Loucy (cell line): ENCODE data around the gene CCDC88C.
"Not testable (repeated sequence)": the region's sequence is repeated elsewhere in the genome, so short reads cannot be mapped to it uniquely, and the experiment has no call there.

Experiments used
- EZH2phosphoT487 ChIP-seq: fragments of 200-600 bp; IDR thresholded peaks from 2 replicates; pipeline ENCODE4 v1.6.1; 2018; ENCODE audit warnings: antibody characterized with exemption, mild to moderate bottlenecking, moderate library complexity, borderline replicate concordance
- TF ChIP-seq, protein P1 (sequence below): fragments of 200-600 bp; sonication (generic); conservative IDR thresholded peaks from 2 replicates; pipeline ENCODE4 v1.5.1; 2014; ENCODE audit warnings: mild to moderate bottlenecking, antibody characterized with exemption, low read length

DNA sequence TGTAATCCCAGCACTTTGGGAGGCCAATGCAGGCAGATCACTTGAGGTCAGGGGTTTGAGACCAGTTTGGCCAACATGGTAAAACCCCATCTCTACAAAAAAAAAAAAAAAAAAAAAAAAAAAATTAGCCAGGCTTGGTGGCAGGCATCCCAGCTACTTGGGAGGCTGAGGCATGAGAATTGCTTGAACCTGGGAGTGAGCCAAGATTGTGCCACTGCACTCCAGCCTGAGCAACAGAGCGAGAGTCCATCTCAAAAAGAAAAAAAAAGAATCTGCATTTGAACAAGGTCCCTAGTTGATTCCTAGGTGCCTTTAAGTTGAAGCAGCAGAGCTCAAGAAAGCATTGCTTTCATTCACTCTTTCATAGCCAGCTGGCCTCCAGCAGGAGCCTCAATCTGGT is 11.3 kb upstream of the CCDC88C start:
- TF ChIP-seq EZH2phosphoT487 = not testable (repeated sequence)
- TF ChIP-seq, protein P1, sequence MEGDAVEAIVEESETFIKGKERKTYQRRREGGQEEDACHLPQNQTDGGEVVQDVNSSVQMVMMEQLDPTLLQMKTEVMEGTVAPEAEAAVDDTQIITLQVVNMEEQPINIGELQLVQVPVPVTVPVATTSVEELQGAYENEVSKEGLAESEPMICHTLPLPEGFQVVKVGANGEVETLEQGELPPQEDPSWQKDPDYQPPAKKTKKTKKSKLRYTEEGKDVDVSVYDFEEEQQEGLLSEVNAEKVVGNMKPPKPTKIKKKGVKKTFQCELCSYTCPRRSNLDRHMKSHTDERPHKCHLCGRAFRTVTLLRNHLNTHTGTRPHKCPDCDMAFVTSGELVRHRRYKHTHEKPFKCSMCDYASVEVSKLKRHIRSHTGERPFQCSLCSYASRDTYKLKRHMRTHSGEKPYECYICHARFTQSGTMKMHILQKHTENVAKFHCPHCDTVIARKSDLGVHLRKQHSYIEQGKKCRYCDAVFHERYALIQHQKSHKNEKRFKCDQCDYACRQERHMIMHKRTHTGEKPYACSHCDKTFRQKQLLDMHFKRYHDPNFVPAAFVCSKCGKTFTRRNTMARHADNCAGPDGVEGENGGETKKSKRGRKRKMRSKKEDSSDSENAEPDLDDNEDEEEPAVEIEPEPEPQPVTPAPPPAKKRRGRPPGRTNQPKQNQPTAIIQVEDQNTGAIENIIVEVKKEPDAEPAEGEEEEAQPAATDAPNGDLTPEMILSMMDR = not testable (repeated sequence)
